ENCODE results near the gene HSD3B7.

Gene HSD3B7

DNA sequence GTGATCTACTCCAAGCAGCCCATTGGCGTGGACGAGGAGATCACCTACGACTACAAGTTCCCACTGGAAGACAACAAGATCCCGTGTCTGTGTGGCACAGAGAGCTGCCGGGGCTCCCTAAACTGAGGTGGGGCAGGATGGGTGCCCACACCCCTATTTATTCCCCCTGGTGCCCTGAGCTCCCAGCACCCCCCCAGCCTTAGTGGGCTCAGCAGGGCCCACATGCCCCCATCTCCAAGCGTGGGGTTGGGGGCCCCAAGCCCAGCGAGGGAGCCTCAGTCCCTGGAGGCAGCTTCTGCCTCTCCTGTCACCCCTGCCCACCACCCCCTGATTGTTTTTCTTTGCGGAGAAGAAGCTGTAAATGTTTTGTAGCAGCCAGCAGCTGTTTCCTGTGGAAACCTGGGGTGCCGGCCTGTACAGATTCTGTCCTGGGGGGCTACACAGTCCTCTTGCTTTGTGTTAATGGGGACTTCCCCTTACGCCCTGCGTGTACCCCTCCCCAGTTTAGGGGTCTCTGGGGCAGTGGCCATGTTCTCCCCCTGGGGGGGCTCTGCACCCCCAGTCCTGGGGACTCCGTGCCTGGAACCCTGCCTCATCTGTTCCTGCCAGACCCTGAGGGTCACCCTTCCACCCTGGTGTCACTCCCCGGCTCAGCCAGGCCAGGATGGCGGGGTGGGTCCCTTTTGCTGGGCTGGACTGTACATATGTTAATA is 953 bp upstream of the HSD3B7 start:
- no peak for DNase-seq

DNA sequence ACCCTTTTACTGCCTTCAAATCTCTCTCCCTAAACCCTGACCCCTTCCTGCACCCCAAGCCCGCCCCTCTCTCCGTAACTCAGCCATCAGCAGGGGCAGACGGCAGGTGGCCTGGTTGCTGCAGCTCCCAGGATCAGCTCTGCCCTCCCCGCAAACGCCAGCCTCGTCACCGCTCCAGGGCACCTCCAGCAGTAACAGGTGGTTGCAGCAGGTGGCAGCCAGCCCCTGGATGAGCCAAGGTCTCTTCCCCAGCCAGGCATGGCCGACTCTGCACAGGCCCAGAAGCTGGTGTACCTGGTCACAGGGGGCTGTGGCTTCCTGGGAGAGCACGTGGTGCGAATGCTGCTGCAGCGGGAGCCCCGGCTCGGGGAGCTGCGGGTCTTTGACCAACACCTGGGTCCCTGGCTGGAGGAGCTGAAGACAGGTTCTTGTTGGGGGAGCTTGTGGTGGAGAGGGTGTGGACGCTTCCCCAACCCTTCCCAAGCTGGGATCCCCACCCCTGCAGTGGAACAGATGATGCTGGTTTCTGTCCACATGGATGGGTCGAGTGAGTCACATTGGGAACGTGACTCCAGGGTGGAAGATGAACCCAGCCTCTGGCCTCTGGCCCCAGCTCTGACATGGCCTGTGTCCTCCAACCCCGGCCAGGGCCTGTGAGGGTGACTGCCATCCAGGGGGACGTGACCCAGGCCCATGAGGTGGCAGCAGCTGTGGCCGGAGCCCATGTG is 558 bp downstream of the HSD3B7 start:
- DNase-seq = no peak

DNA sequence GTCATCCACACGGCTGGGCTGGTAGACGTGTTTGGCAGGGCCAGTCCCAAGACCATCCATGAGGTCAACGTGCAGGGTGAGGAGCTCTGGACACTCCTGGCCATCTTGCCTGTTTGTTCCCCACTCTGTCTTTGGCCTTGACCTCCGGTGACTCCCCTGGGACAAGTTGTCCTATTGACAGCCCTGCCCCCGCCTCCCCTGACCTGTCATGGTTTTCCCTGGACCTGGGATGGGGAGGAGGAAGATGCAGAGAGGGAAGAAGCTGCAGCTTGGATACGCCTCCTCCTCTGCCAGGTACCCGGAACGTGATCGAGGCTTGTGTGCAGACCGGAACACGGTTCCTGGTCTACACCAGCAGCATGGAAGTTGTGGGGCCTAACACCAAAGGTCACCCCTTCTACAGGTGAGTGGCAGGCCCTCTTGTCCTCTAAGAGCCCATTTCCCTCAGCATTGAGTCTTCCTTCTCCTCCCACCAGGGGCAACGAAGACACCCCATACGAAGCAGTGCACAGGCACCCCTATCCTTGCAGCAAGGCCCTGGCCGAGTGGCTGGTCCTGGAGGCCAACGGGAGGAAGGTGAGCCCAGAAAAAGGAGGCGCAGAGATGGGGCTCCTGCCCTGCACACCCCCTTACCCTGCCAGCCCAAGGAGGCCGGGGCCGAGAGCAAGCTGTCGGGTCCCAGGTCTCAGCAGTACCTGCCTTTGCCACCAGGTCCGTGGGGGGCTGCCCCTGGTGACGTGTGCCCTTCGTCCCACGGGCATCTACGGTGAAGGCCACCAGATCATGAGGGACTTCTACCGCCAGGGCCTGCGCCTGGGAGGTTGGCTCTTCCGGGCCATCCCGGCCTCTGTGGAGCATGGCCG is 1.4 kb downstream of the HSD3B7 start:
- no peak for DNase-seq

GRCh38 chr16:30987581-30988190 is 2.7 kb downstream of the HSD3B7 start:
- DNase-seq = no peak

DNA sequence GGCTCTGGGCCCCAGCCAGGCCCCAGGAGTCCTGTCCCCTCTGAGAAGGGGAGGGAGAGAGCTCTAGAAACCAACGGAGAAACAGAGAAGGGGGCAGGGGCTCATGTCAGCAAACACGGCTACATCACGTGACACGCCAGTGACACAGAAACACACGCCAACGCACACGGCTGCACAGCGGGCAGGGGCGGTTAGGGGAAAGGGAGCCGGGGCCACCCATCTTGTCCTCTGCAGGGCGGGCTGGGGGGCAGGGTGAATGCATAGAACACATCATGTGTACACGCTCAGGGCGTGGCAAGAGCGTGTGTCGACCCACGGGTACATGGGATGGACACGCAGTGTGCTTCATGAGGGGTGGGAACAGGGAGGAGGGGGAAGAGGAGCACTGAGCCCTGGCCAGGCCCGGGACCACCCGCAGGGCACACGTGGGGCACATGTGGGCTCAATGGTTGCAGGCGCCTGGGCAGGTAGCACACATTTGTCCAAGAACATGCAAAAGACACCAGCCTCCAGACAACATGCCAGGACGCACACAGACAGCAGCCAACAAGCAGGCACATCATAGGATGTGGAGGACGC is 4.6 kb downstream of the HSD3B7 start:
- DNase-seq = no peak

- no peak for DNase-seq
These were observed 5.1 kb downstream of the HSD3B7 start for GRCh38 chr16:30990105-30990504.

DNA sequence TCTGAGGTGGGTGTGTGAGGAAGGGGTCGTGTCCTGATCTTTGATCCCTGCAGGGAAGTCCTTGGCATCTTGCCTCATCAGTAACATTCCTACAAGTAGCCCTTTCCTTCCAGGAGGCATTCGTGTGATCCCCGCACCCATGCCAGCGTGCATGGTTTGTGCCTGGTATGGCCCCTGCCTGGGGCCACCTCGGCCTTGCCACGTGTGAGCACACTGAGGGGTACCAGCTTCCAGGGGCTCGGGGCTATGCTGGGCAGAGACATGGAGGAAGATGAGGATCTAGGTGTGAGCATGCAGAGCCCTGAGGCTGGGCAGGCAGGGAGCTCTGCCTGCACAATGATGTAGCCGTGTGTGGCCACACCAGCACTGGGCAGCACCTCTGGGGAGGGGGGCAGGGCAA is 6.0 kb downstream of the HSD3B7 start:
- no peak for DNase-seq

- no peak for DNase-seq
These were observed 7.3 kb downstream of the HSD3B7 start for GRCh38 chr16:30992276-30992780.

- no peak for DNase-seq
These were observed 8.2 kb downstream of the HSD3B7 start for GRCh38 chr16:30992931-30993816.

GRCh38 chr16:30995927-30996323 is 10.9 kb downstream of the HSD3B7 start:
- DNase-seq = no peak

- DNase-seq = no peak
These were observed 11.4 kb downstream of the HSD3B7 start for GRCh38 chr16:30996324-30996984.

- DNase-seq = peak; percentile 68
These were observed 12.1 kb downstream of the HSD3B7 start for GRCh38 chr16:30996985-30997724.

DNA sequence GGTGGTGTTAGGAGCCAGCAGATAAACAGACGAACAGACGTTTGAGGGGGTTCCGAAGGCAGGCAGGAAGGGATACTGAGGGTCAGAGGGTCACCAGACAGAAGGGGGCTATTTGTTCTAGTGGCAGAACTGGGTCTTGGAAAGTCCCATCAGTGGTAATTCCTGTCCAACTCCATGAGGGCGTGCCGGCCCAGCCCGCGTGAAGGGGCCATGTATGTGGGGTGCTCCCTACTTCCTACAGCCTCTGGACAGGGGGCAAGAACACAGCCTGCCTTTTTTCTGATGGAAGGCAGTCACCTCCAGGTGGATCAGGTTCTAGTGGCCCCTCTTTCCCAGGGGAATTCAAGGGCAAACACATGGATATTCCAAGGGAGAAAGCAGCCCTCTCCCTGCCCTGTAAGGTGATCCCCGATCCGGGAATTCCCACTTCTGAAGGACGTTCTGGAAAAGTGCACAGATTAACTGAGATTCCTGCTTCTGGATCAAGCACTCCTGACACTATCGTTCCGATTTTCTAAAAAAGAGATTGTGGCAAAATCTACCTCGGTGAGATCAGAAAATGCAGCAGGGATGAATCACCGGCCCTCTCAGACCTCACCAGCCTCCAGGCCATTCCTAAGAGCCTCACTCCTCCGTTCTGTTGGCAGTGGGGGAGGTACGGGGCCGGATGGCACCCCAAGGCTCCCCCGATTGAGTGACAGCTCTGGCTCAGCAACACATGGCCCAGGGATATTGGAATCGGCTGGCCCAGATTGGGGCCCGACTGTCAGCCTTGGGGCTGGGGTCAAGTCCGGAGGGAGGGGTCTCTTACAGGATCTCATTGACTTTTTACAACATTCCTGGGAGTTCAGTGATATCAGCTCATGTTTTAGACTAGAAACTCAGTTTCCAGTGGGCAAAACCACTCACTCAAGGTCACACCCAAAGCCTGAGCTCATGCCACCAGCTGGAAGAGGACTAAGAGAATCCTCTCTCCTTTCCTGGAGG is 13.0 kb downstream of the HSD3B7 start:
- DNase-seq = no peak

DNA sequence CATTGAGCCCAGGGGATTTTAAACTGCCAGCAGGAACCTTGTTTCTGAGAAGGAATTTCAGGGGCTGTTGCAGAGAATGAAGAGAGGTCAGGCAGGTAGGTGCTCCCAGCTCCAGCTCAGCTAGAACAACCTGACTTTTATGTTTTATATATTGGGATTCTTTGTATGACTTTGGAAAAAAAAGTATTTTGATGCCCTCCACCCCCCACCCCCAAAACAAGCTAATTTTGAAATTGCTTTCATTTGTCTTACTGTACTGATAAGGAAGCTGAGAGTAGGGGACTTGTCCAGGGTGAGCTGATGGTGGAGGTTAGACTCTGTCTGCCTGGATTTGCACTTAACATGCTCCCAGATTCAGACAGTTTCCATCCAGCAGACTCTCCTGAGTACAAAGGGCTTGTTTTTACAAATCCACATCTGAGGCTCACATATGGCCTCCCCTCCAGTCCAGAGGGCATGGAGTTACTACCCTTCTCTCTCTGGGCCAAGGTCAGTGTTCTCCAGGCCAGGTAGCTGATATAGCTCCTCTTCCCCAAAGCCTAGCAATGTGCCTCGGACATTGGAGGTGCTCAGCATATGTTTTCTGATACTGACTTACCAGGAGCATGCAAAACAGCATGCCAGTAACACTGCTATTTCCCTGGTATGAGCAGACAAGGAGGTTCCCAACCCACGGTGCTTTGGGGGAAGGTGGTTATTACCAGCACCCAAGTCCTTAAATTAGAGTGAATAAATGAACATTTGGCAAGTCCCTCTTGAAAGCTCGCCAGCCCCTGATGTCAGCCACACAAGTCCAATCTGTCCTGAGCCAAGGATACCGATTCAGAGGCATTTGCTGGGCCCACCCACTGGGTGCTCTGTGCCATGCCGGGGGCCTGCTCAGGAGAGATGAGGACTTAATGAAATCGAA is 14.1 kb downstream of the HSD3B7 start:
- no peak for DNase-seq

DNA sequence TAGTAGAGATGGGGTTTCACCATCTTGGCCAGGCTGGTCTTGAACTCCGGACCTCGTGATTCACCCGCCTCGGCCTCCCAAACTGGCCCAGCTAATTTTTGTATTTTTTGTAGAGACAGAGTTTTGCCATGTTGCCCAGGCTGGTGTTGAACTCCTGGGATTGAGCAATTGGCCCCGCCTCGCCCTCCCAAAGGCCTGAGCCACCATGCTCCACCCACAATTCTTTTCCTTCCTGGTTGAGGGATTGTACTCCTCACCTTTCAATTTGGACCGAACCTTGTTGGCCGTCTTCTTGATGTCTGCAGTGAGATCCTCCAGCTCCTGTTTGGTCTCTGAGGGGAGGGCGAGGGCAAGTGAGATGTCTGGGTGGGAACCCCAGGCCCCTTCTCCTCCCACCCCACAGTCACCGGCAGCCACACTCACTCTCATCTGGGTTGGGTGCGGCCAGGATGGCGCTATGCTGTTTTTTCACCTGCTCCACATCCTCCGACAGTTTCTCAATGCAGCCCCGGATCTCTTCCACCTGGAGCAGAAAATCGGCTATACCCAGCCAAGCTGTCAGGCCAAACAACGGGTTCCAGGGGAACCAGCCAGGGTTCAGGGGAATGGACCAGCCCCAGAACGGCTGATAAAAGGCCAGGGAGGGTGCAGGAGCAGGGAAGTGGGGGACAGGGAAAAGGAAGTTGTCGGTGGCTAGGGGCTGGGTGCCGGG is 15.8 kb downstream of the HSD3B7 start:
- DNase-seq = no peak

DNA sequence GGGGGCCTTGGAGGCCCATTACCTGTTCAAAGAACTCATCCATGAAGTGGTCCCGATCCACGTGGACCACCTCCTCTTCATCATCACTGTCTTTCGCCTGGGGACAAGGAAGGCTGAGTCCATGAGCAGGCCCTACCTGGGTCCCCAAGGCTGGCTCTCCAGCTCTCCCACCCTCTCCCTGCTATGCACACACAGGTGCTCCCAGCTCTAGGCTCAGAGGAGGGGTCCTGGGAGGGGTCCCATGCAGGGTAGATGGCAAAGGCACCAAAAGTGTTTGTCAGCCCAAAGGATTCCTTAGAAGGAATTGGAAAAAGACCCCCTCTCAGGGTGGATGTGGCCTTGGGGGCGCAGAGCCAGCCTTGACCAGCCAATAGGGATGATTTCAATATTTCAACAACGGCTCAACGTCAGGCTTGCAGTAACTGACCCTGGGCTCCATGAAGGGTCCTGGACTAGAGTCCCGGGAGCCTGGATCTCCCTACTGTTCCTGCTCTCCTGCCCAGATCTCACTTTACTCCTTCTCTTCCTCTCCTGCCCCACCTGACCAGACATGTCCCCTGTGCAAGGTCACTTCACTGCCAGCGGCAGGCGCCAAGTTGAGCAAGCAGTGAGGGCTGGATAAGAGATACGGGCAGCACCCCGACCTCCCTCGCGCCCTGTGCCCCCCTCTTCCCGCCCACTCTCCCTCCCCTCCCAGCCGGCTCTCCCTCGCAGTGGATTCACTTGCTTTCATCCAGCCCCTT is 16.7 kb downstream of the HSD3B7 start:
- DNase-seq = no peak

All from CD4-positive, alpha-beta T cell treated with Interleukin-4 for 4 hours (primary cell).